ENCODE measurements around the gene CDK17.
"Not testable (repeated sequence)": the region's sequence is repeated elsewhere in the genome, so short reads cannot be mapped to it uniquely, and the experiment has no call there.

GRCh38 chr12:96417688-96418087 is 17.4 kb upstream of the CDK17 start:
- TF ChIP-seq CTCF, POLR2AphosphoS5, POLR2A (IDR thresholded peaks at IDR 0.05): not testable (repeated sequence)

Data from prostate gland (tissue), 2 donors.